ENCODE measurements around the gene HACL1.

HACL1 gene

GRCh38 chr3:15595955-15596354 is 5.4 kb downstream of the HACL1 start:
- no peak for DNase-seq
- in situ Hi-C loops (cut with MboI; ENCODE audit: low pct_unique_long_range_greater_than_20kb, low sequenced_read_pairs): no loop called here

- DNase-seq: no peak
- in situ Hi-C loops (cut with MboI; ENCODE audit: low pct_unique_long_range_greater_than_20kb, low sequenced_read_pairs): no loop called here
Measured at GRCh38 chr3:15592968-15593367, 8.4 kb downstream of the HACL1 start.

GRCh38 chr3:15591928-15592327 is 9.4 kb downstream of the HACL1 start:
- no peak for DNase-seq
- in situ Hi-C loops (cut with MboI; ENCODE audit: low pct_unique_long_range_greater_than_20kb, low sequenced_read_pairs): no loop called here

GRCh38 chr3:15591242-15591641 is 10.1 kb downstream of the HACL1 start:
- no peak for DNase-seq
- in situ Hi-C loops (cut with MboI; ENCODE audit: low pct_unique_long_range_greater_than_20kb, low sequenced_read_pairs): no loop called here

GRCh38 chr3:15585111-15585845 is 16.1 kb downstream of the HACL1 start:
- DNase-seq: no peak
- in situ Hi-C loops (cut with MboI; ENCODE audit: low pct_unique_long_range_greater_than_20kb, low sequenced_read_pairs): no loop called here

- in situ Hi-C loops (cut with MboI; ENCODE audit: low pct_unique_long_range_greater_than_20kb, low sequenced_read_pairs): no loop called here
- no peak for DNase-seq
Measured at GRCh38 chr3:15581471-15582394, 19.6 kb downstream of the HACL1 start.

- in situ Hi-C loops (cut with MboI; ENCODE audit: low pct_unique_long_range_greater_than_20kb, low sequenced_read_pairs): no loop called here
- DNase-seq: no peak
Measured at GRCh38 chr3:15579051-15579450, 22.3 kb downstream of the HACL1 start.

GRCh38 chr3:15578289-15578867 is 23.0 kb downstream of the HACL1 start:
- DNase-seq: no peak

GRCh38 chr3:15576475-15576874 is 24.9 kb downstream of the HACL1 start:
- peak; percentile 71 for DNase-seq
- in situ Hi-C loops (cut with MboI; ENCODE audit: low pct_unique_long_range_greater_than_20kb, low sequenced_read_pairs): no loop called here

More at GRCh38 chr3:15578289-15578867, 23.0 kb downstream of the HACL1 start:
- in situ Hi-C loops (cut with MboI; ENCODE audit: low pct_unique_long_range_greater_than_20kb, low sequenced_read_pairs): no loop called here

GRCh38 chr3:15575446-15575845 is 25.9 kb downstream of the HACL1 start:
- in situ Hi-C loops (cut with MboI; ENCODE audit: low pct_unique_long_range_greater_than_20kb, low sequenced_read_pairs): no loop called here
- no peak for DNase-seq

GRCh38 chr3:15572138-15572537 is 29.2 kb downstream of the HACL1 start:
- in situ Hi-C loops (cut with MboI; ENCODE audit: low pct_unique_long_range_greater_than_20kb, low sequenced_read_pairs): no loop called here
- DNase-seq: no peak

GRCh38 chr3:15563190-15563589 is 38.2 kb downstream of the HACL1 start:
- no peak for DNase-seq
- in situ Hi-C loops (cut with MboI; ENCODE audit: low pct_unique_long_range_greater_than_20kb, low sequenced_read_pairs): no loop called here

- DNase-seq: no peak
- in situ Hi-C loops (cut with MboI; ENCODE audit: low pct_unique_long_range_greater_than_20kb, low sequenced_read_pairs): no loop called here
Measured at GRCh38 chr3:15562560-15562959, 38.8 kb downstream of the HACL1 start.

GRCh38 chr3:15558581-15558980 is 42.8 kb downstream of the HACL1 start:
- in situ Hi-C loops (cut with MboI; ENCODE audit: low pct_unique_long_range_greater_than_20kb, low sequenced_read_pairs): no loop called here
- no peak for DNase-seq

GRCh38 chr3:15557511-15557946 is 43.8 kb downstream of the HACL1 start:
- in situ Hi-C loops (cut with MboI; ENCODE audit: low pct_unique_long_range_greater_than_20kb, low sequenced_read_pairs): no loop called here
- DNase-seq: peak; percentile 61

GRCh38 chr3:15556512-15556911 is 44.9 kb downstream of the HACL1 start:
- DNase-seq: peak; percentile 65

GRCh38 chr3:15553749-15554148 is 47.6 kb downstream of the HACL1 start:
- in situ Hi-C loops (cut with MboI; ENCODE audit: low pct_unique_long_range_greater_than_20kb, low sequenced_read_pairs): no loop called here
- DNase-seq: no peak

More at GRCh38 chr3:15556512-15556911, 44.9 kb downstream of the HACL1 start:
- in situ Hi-C loops (cut with MboI; ENCODE audit: low pct_unique_long_range_greater_than_20kb, low sequenced_read_pairs): no loop called here

GRCh38 chr3:15551902-15552301 is 49.5 kb downstream of the HACL1 start:
- in situ Hi-C loops (cut with MboI; ENCODE audit: low pct_unique_long_range_greater_than_20kb, low sequenced_read_pairs): no loop called here
- no peak for DNase-seq

- in situ Hi-C loops (cut with MboI; ENCODE audit: low pct_unique_long_range_greater_than_20kb, low sequenced_read_pairs): no loop called here
- DNase-seq: no peak
Measured at GRCh38 chr3:15549846-15550245, 51.5 kb downstream of the HACL1 start.

GRCh38 chr3:15542614-15543013 is 58.8 kb downstream of the HACL1 start:
- DNase-seq: no peak
- in situ Hi-C loops (cut with MboI; ENCODE audit: low pct_unique_long_range_greater_than_20kb, low sequenced_read_pairs): no loop called here

Measured in KBM-7 (cell line).